GM19043 (cell line): Measurements from ENCODE around the gene ZBTB7B.

Experiments used
- ATAC-seq: cut with Tn5 transposase; IDR thresholded peaks from one replicate; pipeline ENCODE4 v1.9.1; 2021; ENCODE audit warnings: low read depth; ENCODE audit not compliant: unreplicated experiment

ZBTB7B gene

GRCh38 chr1:155002464-155003226 is at the start of gene ZBTB7B:
ZBTB7B (plus strand) TSS chr1:155002802; CDS start chr1:155014661, 11,859 bp downstream.
- no peak for ATAC-seq

GRCh38 chr1:154953611-154954038 is 49.0 kb upstream of the ZBTB7B start:
- no peak for ATAC-seq

- no peak for ATAC-seq
Observed at GRCh38 chr1:154954541-154954940, 48.1 kb upstream of the ZBTB7B start.

- ATAC-seq, result peak; percentile 62
Observed at GRCh38 chr1:154955039-154955717, 47.4 kb upstream of the ZBTB7B start.

GRCh38 chr1:154955718-154956543 is 46.7 kb upstream of the ZBTB7B start, which contains the start of gene PBXIP1:
PBXIP1 (minus strand) TSS chr1:154956099; CDS start chr1:154953721, 2,378 bp downstream.
- no peak for ATAC-seq

- no peak for ATAC-seq
Observed at GRCh38 chr1:154956544-154956941, 46.1 kb upstream of the ZBTB7B start.

- ATAC-seq, result no peak
Observed at GRCh38 chr1:154957091-154957657, 45.4 kb upstream of the ZBTB7B start.

- ATAC-seq, result no peak
Observed at GRCh38 chr1:154958036-154958435, 44.6 kb upstream of the ZBTB7B start.

- no peak for ATAC-seq
Observed at GRCh38 chr1:154958681-154959425, 43.7 kb upstream of the ZBTB7B start.

- ATAC-seq, result no peak
Observed at GRCh38 chr1:154959426-154959780, 43.2 kb upstream of the ZBTB7B start.

- ATAC-seq, result no peak
Observed at GRCh38 chr1:154960446-154961136, 42.0 kb upstream of the ZBTB7B start.

GRCh38 chr1:154961207-154962155 is 41.1 kb upstream of the ZBTB7B start, which contains the start of gene PYGO2:
PYGO2 (minus strand) TSS chr1:154961782; CDS start chr1:154961576, 206 bp downstream.
- ATAC-seq, result peak; percentile 57

- no peak for ATAC-seq
Observed at GRCh38 chr1:154962156-154962749, 40.3 kb upstream of the ZBTB7B start.

GRCh38 chr1:154962795-154963330 is 39.7 kb upstream of the ZBTB7B start:
- no peak for ATAC-seq

GRCh38 chr1:154963643-154964042 is 39.0 kb upstream of the ZBTB7B start:
- ATAC-seq, result no peak

- no peak for ATAC-seq
Observed at GRCh38 chr1:154964359-154964758, 38.2 kb upstream of the ZBTB7B start.

GRCh38 chr1:154966111-154966510 is 36.5 kb upstream of the ZBTB7B start:
- no peak for ATAC-seq
